DMS 273 treated with DMSO at 0.1 percent for 48 hours (cell line): ENCODE measurements around the gene SH3PXD2B.
"Not testable (repeated sequence)": the region's sequence is repeated elsewhere in the genome, so short reads cannot be mapped to it uniquely, and the experiment has no call there.

Experiments
- DNase-seq: peaks from one replicate; lab custom pipeline; 2025; lab: John Stamatoyannopoulos, UW

The SH3PXD2B gene

GRCh38 chr5:172368699-172369098 is 85.6 kb downstream of the SH3PXD2B start:
- DNase-seq, result not testable (repeated sequence)

GRCh38 chr5:172365948-172366608 is 88.2 kb downstream of the SH3PXD2B start:
- DNase-seq, result no peak

GRCh38 chr5:172364773-172365172 is 89.6 kb downstream of the SH3PXD2B start:
- no peak for DNase-seq

- DNase-seq, result no peak
Measured at GRCh38 chr5:172362755-172363154, 91.6 kb downstream of the SH3PXD2B start.

GRCh38 chr5:172361566-172362238 is 92.6 kb downstream of the SH3PXD2B start:
- DNase-seq, result no peak

DNA sequence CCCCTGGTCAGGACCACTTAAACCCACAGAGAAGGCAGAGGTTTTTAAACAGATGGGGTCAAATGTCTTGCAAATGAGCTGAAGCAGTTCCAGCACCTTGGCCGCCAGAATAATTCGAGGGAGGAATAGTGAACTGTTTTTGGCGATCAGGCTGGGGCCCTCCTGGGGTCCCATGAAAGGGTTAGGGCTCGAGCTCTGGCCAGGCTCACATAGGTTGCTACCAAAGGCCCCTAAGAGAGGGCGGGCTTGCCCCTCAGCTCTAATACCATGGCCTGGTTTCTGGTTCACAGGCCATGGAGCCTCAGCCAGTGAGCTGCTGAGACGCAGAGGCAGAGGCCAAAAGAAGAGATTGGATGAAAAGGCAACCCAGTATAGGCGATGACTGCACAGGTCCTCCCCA is 96.0 kb downstream of the SH3PXD2B start:
- no peak for DNase-seq

GRCh38 chr5:172356527-172356926 is 97.8 kb downstream of the SH3PXD2B start:
- no peak for DNase-seq

DNA sequence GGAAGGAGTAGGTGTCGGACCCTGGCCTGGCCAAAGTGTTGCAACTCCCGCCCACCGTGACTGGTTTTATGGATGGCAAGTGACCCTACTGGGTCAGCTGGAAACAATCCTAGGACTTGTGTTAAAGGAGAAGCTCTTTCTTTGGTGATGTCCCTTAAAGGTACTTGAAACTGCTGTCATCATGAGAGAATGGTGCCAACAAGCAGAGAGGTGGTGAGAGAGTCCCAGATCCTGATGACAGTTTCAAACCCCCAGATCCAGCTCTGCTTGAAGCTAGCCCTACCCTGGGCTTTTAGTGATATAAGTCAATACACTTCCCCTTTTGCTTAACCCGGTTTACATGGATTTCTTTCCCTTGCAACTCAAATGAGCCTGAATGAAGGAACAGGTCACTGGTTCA is 98.3 kb downstream of the SH3PXD2B start:
- DNase-seq, result no peak

DNA sequence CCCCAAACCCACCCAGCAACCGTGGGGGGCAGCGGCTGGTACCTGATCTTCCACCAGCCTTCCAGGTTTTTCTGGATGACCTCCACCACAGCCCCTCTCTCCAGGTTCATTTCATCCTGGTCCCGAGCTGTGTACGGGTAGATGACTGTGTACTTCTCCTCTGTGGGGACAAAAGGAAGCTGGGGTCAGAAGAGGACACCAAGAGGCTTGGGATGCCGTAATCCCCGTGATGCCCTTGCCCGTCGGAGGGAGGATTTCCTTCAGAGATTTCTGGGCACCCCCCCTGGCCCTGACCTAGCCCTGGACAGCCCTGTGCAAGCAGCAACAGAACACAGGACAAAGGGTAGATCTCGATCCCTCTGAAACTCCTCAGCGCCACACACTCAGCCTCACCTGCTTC is 100.5 kb downstream of the SH3PXD2B start:
- no peak for DNase-seq

DNA sequence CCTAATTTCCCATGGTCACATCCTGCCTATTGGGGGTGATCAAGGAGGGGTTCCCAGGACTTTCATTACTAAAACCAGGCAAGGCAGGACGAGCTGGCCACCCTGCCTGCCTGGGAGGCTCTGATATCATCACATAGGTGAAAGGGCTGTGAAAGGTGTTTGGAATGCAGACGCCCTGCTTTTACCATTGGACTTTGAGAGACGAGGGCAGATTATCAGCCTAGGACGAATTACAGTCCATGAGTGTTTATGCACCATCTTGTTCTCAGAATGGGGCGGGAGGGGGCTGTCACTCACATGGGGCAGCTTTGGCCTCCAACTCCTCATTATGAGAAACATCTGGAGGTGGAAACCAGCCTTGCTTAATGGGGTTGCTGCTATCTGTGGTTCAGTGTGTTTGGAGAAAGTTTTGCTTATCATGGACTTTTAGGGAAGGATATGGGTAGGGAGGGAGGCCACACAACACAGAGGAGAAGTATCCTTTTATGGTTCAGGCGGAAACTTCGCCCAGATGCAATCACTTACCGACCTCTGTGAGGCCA is 101.0 kb downstream of the SH3PXD2B start:
- no peak for DNase-seq

DNA sequence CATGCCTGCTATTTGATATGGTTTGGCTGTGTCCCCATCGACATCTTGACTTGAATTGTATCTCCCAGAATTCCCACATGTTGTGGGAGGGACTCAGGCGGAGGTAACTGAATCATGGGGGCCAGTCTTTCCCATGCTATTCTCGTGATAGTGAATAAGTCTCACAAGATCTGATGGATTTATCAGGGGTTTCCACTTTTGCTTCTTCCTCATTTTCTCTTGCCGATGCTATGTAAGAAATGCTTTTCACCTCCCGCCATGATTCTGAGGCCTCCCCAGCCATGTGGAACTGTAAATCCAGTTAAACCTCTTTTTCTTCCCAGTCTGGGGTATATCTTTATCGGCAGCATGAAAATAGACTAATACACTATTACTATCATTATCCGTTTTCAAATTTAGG is 101.8 kb downstream of the SH3PXD2B start:
- not testable (repeated sequence) for DNase-seq

DNA sequence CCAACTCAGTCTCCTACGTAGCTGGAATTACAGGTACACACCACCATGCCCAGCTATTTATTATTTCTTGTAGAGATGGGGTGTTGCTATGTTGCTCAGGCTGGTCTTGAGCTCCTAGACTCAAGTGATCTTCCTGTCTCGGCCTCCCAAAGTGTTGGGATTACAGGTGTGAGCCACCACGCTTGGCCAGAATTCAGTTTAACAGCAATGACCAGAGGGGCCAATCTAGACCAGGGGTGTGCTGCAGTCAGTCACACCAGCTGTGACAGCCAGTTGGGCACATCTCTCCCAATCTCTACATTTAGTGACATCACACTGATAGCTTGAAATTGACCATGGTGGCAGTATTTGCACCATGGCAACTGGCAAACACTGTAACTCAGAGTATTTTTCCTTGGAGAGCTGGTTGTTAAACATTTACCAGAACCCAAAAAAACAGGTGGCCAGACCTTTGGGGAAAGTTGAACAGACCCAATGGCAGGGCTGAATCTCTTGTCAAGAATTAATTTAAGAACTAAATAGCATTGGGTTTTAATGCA is 103.0 kb downstream of the SH3PXD2B start:
- no peak for DNase-seq

DNA sequence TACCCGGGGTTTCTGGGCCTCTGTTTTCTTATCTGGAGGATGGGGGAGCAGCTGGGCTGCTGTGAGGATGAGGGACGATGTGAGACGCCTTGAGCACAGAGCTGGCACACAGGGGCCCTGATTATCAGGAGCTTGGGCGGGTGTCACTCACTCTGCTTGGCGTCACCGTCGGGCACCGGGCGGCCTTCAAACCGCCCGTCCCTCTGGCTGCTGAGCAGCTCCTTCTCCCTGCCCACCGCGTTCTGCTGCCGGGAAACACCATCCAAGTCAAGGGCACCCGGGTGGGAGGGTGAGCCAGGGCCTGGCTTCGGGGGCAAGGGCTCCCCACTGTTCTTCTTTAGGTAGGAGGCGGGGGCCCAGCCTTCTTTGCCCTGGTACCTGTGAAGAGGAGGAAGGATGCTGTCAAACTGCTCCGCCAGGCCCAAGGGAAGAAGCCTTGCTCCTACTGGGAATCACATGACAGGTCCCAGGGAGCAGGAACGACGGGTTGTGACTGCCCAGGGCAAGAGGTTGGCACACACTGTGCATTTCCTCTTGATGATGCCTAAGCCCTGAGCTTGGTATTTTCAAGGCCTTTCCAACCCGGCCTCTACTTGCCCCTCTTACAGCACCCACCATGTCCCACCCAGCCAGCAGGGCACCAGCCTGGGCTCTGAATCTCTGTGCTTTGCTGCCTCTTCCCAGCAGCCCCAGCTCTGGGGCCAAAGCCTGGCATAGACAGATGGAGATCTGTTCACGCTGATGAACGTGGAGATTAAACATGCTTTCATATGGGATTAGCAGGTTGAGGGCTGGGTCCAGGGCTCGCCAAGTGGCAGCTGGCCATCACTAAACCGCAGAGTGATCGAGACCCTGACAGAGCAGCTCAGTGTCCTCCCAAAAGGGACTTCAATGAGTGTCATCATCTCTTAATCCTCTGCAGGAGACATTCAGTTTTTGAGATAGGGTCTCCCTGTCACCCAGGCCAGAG is 103.8 kb downstream of the SH3PXD2B start:
- no peak for DNase-seq

DNA sequence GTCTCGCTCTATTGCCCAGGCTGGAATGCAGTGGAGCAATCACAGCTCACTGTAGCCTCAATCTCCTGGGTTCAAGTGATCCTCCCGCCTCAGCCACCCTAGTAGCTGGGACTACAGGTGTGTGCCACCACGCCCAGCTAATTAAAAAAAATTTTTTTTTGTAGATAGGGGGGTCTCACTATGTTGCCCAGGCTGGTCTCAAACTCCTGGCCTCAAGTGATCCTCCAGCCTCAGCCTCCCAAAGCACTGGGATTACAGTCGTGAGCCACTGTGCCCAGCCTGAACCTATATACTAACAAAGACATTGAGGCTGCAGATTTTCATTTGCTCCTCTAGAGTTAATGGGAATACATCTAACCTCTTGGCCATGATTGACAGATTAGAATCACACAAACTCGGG is 105.6 kb downstream of the SH3PXD2B start:
- not testable (repeated sequence) for DNase-seq

- DNase-seq, result no peak
Measured at GRCh38 chr5:172348084-172348483, 106.2 kb downstream of the SH3PXD2B start.

- DNase-seq, result no peak
Measured at GRCh38 chr5:172347496-172348052, 106.8 kb downstream of the SH3PXD2B start.

- DNase-seq, result no peak
Measured at GRCh38 chr5:172345881-172346280, 108.4 kb downstream of the SH3PXD2B start.

GRCh38 chr5:172344855-172345409 is 109.4 kb downstream of the SH3PXD2B start:
- DNase-seq, result no peak

DNA sequence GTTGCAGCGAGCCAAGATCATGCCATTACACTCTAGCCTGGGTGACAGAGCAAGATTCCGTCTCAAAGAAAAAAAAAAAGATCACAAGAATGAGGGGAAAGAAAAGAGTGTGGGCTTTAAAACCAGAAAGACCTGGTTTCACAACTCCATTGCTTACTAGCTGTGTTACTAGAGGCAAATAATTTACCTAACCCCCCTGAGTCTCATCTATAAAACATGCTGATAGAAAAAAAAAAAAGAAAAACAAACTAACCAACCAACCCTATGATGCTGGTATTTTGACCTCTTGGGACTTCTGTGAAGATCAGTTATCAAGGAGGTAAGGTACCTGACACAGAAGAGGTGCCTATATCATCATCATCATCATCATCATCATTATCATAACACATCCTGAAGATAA is 110.6 kb downstream of the SH3PXD2B start:
- DNase-seq, result no peak

DNA sequence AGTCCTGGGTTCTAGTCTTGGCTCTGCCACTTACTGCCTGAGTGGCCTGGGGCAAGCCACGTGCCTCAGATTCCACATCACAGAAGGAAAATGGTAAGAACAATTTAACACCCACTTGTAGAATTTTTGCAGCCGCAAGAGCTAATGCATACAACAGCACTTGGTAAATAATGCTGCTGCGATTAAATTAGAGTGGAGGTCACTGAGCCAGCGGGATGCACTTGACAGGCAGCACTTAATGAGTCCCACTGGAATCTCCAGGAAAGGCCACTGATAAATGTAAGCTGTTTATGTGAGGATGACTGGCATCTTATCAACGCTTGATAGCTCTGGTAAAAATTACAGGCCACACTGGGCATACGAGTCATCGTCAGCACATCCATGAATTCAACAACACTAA is 111.4 kb downstream of the SH3PXD2B start:
- DNase-seq, result no peak
